Stimulated activated CD8-positive, alpha-beta memory T cell treated with anti-CD3 and anti-CD28 coated beads, Interleukin-12 subunit alpha, Interleukin-12 subunit beta, amount 100 ng/mL, for 1 hour (primary cell): Measurements from ENCODE around the gene EFNB2.

Source experiments
- DNase-seq: peaks from one replicate; pipeline ENCODE4 v3.0.0-alpha.2; 2020; ENCODE audit warnings: low read depth

EFNB2 gene

DNA sequence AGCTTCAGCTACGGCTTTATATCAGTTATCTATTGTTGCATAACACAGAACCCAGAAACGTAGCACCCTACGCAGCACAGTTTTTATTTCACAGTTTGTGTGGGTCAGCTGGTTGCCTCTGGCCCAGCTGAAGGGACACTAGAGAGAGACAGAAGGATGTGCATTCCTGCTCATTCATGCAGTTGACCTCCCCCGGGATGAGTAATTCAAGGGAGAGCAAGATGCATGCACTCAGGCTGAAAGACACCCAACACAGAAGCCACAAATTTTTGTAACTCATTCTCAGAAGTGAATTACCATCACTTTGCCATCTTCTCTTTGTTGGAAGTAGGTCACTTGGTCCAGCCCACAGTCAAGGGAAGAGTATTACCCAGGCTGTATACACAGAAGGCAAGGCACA is 89.5 kb downstream of the EFNB2 start:
- no peak for DNase-seq

DNA sequence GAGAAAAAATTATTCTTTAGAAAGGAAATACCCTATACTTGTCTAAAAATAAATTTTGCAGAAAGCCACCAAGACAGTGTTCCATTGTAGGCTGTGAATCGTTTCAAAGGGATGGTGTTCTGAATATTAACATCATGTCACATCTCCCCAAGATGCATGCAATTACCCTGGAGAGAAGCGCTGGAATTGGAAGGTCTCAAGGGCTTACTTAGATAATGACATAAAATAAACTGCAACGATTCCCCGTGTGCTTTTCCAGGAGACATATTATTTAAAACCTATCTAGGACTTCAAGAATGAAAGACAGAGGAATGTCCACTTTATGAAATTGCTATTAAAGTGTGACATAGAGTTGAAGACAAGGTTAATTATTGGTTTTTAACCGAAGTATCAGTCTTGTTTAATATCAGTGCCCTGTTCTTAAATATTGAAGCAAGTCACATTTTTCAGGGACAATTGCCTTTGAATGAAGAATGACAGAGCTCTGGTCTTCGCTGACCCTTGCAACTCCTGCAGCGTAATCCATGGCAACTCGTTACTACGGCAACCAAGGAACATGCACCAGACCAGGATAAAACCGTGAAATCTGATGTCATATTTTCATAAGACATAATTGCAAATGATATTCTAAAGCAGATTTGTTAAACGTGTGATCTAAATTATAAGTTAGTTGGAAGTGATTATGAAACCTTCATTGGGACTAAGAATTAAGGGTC is 91.7 kb downstream of the EFNB2 start:
- no peak for DNase-seq

DNA sequence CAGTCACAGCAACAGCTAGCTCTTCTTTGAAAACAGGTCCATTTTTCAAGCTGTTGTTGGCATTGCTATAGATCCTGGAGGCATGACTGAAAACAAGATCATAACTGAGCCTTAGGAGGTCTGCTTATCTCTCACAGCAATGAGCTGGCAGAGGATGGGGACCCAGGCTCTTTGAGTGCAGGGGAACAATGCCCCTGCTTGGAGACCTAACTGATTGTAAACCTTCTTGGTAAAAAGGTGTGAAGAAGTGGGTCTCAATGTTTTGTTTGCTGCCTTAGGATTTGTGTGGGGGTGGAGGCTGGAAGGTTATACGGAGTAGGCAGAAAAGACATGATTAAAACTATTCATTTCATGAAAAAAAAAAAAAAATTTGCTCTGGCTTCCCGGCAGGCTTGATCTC is 94.6 kb downstream of the EFNB2 start:
- DNase-seq, result no peak
